Pancreas (tissue), 10 donors: ENCODE results near the gene CDK19. TPM values are rescaled to one million over a fixed set of nuclear protein-coding genes. Genes with fewer than 3 reads are reported as not detected.
A peak's percentile ranks its signal among the peaks of the same experiment; 100 is the strongest.

Experiments used
- ATAC-seq, 4 donors: fragments of 200-7000 bp; cut with Tn5 transposase; one replicate each; pipeline versions ENCODE4 v1.8.0 to v1.9.1; 2020; ENCODE audit warnings: mild to moderate bottlenecking in 4 of 4, moderate library complexity in 4 of 4
- DNase-seq, 6 donors: peaks; one replicate each; pipeline ENCODE4 v3.0.0-alpha.2; 2020
- FAIRE-seq: peaks from 2 replicates; lab custom pipeline; 2012; peaks lifted over from hg19 to GRCh38; lab: Jason Lieb, UNC
- H3K27ac ChIP-seq, 4 donors: fragments of 200-600 bp; sonication (generic); 1 replicate in 3 of 4; 2 replicates in 1 of 4; pipeline versions ENCODE4 v1.5.0 to v1.8.0; 2020
- H3K27me3 ChIP-seq, 4 donors: fragments of 200-600 bp; one replicate each; pipeline ENCODE4 v1.8.0; 2021
- H3K36me3 ChIP-seq, 3 donors: fragments of 200-600 bp; sonication (generic) in 1 of 3; one replicate each; pipeline versions ENCODE4 v1.5.0 to v1.8.0; 2020 to 2021
- H3K4me1 ChIP-seq, 3 donors: fragments of 200-600 bp; one replicate each; pipeline ENCODE4 v1.8.0; 2021
- H3K4me3 ChIP-seq, 4 donors: fragments of 200-600 bp; sonication (generic) in 2 of 4; one replicate each; pipeline versions ENCODE4 v1.5.0 to v1.8.0; 2020 to 2021
- H3K9me3 ChIP-seq, 4 donors: fragments of 200-600 bp; one replicate each; pipeline ENCODE4 v1.8.0; 2021
- WGBS, 2 donors: extraction: QIAGEN DNeasy Blood & Tissue Kit; methylation state at CpG; one replicate each; pipeline ENCODE4 v1.1.7; 2013; 5-methylcytosine and 5-hydroxymethylcytosine counted together
- intact Hi-C, 3 donors: fragments of 100-400 bp; cut with DNase I; formaldehyde crosslinking; loops; one replicate each; pipeline versions ENCODE4 v1.11.1 to v1.14.2; 2022
- polyA plus RNA-seq, 2 donors: library from polyadenylated mRNA; stranded (reverse); fragments of 200-250 nt; gene quantifications; one replicate each; pipeline ENCODE4 v1.2.3, GENCODE V29; 2013
- total RNA-seq, 6 donors: library from RNA; stranded (reverse); fragmentation: NEBNext Ultra II Directional in 4 of 6; extraction: Animal tissue kit (Norgen Biotek cat#: 25700) in 4 of 6; gene quantifications; one replicate each; pipeline versions ENCODE4 v1.2.1 to v1.2.4, GENCODE V29; 2021 to 2023
- TF ChIP-seq, protein P1 (sequence below), 4 donors: fragments of 200-600 bp; sonication (generic) in 3 of 4; IDR thresholded peaks; one replicate each; pipeline versions ENCODE4 v1.5.0 to v1.8.0; 2021; ENCODE audit warnings: antibody characterized with exemption in 4 of 4
- donor health status: healthy with polysubstance abuse.
- donor health status: DM: no; HTN: no; CAD: no; lungs with moderate emphysema.
- donor health status: DM: no; HTN: no; CAD: no.
- donor health status: control.
- donor health status: control.
- donor health status: Bipolar disorder and iron deficiency.
- donor health status: DM: yes; HTN: yes; CAD: no.
- donor health status: DM: no; HTN: no; CAD: no.
- donor health status: DM: no; HTN: no; CAD: no.
- donor health status: DM: yes; HTN: yes; CAD: no.

The CDK19 gene
- total and polyA plus RNA-seq, 8 donors, result 2.4 to 14.7 (median 4.7) TPM

DNA sequence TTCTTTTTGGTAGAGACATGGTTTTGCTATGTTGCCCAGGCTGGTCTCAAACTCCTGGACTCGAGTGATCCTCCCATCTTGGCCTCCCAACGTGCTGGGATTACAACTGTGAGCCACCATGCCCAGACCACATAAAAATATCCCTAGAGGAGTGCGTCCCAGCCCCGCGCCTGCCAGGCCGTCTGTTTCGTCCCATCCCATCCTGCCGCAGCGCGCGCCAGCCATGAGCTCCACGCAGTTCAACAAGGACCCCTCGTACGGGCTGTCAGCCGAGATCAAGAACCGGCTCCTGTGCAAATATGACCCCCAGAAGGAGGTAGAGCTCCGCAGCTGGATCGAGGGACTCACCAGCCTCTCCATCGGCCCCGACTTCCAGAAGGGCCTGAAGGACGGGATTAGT is 42.7 kb upstream of the CDK19 start:
- peak in 1 of 6 donors; percentile 36 for DNase-seq
- Histone ChIP-seq H3K27me3 (no peaks in the 10 kb centered on the region), H3K9me3 (no peaks in the 10 kb centered on the region), H3K27ac (no peak overlapping the region), H3K4me3 (no peak overlapping the region), H3K36me3 (no peaks in the 10 kb centered on the region), H3K4me1 (no peaks in the 10 kb centered on the region)
- no peak for ATAC-seq
- intact Hi-C loops, result no loop called here
- 95 to 96% methylated on average over 21 of the region's 21 CpGs for WGBS, 2 donors
- no peak for FAIRE-seq
- TF ChIP-seq, protein P1, sequence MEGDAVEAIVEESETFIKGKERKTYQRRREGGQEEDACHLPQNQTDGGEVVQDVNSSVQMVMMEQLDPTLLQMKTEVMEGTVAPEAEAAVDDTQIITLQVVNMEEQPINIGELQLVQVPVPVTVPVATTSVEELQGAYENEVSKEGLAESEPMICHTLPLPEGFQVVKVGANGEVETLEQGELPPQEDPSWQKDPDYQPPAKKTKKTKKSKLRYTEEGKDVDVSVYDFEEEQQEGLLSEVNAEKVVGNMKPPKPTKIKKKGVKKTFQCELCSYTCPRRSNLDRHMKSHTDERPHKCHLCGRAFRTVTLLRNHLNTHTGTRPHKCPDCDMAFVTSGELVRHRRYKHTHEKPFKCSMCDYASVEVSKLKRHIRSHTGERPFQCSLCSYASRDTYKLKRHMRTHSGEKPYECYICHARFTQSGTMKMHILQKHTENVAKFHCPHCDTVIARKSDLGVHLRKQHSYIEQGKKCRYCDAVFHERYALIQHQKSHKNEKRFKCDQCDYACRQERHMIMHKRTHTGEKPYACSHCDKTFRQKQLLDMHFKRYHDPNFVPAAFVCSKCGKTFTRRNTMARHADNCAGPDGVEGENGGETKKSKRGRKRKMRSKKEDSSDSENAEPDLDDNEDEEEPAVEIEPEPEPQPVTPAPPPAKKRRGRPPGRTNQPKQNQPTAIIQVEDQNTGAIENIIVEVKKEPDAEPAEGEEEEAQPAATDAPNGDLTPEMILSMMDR (IDR thresholded peaks at IDR 0.05), result no peak

DNA sequence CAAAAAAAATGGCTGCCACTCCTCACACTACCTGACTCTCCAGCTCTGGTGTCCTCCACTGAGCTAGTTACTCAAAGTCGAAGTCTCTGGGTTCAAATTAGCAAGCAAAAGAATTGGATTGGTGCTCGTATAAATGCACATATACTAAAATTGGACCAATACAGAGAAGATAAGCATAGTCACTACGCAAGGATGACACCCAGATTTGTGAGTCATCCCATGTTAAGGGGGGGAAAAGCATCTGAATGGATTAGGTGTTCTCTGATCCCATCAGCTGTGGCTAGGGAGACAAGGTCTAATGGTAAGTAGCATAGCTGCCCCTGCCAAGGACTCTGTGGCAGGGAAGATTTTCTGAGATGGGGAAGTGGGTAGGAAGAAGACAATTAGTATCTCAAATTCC is 41.0 kb upstream of the CDK19 start:
- no peaks in the 10 kb centered on the region for H3K27me3 ChIP-seq

DNA sequence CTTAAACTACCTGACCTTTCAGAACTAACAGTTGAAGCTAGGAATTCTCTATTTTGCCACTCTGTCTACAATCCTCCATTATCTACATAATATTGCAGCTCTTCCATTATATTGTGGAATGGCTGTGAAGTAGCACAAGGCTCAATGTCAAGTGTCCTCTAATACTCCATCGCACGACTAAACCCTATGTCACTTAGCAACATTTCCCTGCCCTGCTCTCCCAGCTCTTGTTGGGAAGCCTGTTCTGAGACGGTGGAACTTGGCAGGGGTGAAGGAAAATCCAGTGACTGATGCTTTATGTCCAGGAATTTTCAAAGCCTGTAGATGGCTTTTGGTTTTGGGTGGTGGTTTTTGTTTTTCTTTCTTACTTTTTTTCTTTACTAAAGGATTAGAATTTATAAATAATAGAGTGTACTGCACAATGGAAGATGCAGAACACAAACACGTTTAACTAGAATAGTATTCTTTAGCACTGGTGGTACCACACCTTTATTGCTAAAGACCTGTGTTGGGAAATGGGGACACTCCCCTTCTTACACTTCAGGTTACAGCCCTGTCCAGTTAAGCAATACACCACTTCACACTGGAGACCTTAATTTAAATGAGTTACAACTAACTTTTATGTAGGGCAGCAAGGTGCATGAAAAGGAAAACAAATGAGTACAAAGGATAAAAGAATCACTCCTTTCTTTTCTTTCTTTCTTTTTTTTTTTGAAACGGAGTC is 38.6 kb upstream of the CDK19 start:
- TF ChIP-seq, protein P1 (IDR thresholded peaks at IDR 0.05), result no peak
- no peak overlapping the region for H3K27ac ChIP-seq
- no peaks in the 10 kb centered on the region for H3K4me1 ChIP-seq
- FAIRE-seq (no peak), DNase-seq (no peak), ATAC-seq (no peak)
- intact Hi-C loops, result no loop called here
- no peaks in the 10 kb centered on the region for H3K36me3 ChIP-seq
- 78 to 81% methylated on average over 5 of the region's 5 CpGs for WGBS, 2 donors
- no peaks in the 10 kb centered on the region for H3K9me3 ChIP-seq
- no peaks in the 10 kb centered on the region for H3K27me3 ChIP-seq
- H3K4me3 ChIP-seq, result no peak overlapping the region

More for the DNA sequence above, 41.0 kb upstream of the CDK19 start:
- FAIRE-seq (no peak), DNase-seq (no peak), ATAC-seq (no peak)
- TF ChIP-seq, protein P1 (IDR thresholded peaks at IDR 0.05), result no peak
- Histone ChIP-seq H3K4me3 (no peak overlapping the region), H3K27ac (no peak overlapping the region), H3K4me1 (no peaks in the 10 kb centered on the region), H3K9me3 (no peaks in the 10 kb centered on the region), H3K36me3 (no peaks in the 10 kb centered on the region)
- intact Hi-C loops, result no loop called here
- 89 to 95% methylated on average over 3 of the region's 3 CpGs for WGBS, 2 donors

DNA sequence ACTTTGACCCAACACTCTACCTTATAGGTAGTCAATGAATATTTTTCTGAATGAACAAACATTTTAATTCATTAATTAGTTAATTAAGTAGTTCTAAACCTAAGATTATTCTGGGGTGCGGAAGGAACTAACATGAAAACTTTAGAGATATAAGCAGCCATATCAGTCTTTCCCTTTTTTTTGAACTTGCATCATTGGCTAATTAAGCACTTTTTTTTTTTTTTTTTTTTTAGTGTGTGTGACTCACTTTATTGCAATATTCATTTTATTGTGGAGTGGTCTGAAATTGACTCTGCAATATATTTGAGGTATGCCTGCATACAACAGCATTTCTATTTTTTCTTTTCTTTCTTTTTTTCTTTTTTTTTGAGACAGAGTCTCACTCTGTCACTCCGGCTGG is 37.5 kb upstream of the CDK19 start:
- H3K36me3 ChIP-seq, result no peaks in the 10 kb centered on the region
- no peaks in the 10 kb centered on the region for H3K4me1 ChIP-seq
- FAIRE-seq, result no peak
- no peak for ATAC-seq
- WGBS, 2 donors, result 96 to 97% methylated on average over 2 of the region's 2 CpGs
- H3K4me3 ChIP-seq, result no peak overlapping the region
- intact Hi-C loops, result no loop called here
- H3K9me3 ChIP-seq, result no peaks in the 10 kb centered on the region
- no peaks in the 10 kb centered on the region for H3K27me3 ChIP-seq
- no peak for DNase-seq
- TF ChIP-seq, protein P1 (IDR thresholded peaks at IDR 0.05), result no peak
- H3K27ac ChIP-seq, result no peak overlapping the region

DNA sequence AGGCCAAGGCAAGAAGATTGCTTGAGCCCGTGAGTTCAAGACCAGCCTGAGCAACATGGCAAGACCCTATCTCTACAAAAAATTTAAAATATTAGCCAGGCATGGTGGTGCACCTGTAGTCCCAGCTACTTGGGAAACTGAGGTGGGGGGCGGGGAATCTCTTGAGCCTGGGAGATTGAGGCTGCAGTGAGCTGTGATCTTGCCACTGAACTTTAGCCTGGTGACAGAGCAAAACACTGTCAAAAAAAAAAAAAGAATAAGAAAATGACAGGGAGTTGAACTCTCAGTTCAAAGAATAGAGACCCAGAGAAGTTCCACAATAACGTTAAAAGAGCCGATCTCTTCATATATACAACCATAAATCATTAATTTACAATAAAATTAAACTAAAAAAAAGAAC is 34.5 kb upstream of the CDK19 start:
- WGBS, 2 donors, result 84 to 88% methylated on average over 4 of the region's 4 CpGs
- no peak for DNase-seq
- no peaks in the 10 kb centered on the region for H3K9me3 ChIP-seq
- no peak overlapping the region for H3K27ac ChIP-seq
- intact Hi-C loops, result no loop called here
- no peak for FAIRE-seq
- H3K36me3 ChIP-seq, result no peaks in the 10 kb centered on the region
- no peaks in the 10 kb centered on the region for H3K27me3 ChIP-seq
- H3K4me1 ChIP-seq, result no peaks in the 10 kb centered on the region
- no peak for ATAC-seq
- no peak overlapping the region for H3K4me3 ChIP-seq
- TF ChIP-seq, protein P1 (IDR thresholded peaks at IDR 0.05), result no peak
